Activated effector memory CD4-positive, alpha-beta T cell treated with Interleukin-2 at 50 U/mL for 16 hours (primary cell): Measurements from ENCODE around the gene C16orf74.
A peak's percentile ranks its signal among the peaks of the same experiment; 100 is the strongest.

Source experiments
- DNase-seq: peaks from one replicate; pipeline ENCODE4 v3.0.0-alpha.2; 2020

The C16orf74 gene

GRCh38 chr16:85689950-85690320, 61.0 kb downstream of the C16orf74 start:
- no peak for DNase-seq

DNA sequence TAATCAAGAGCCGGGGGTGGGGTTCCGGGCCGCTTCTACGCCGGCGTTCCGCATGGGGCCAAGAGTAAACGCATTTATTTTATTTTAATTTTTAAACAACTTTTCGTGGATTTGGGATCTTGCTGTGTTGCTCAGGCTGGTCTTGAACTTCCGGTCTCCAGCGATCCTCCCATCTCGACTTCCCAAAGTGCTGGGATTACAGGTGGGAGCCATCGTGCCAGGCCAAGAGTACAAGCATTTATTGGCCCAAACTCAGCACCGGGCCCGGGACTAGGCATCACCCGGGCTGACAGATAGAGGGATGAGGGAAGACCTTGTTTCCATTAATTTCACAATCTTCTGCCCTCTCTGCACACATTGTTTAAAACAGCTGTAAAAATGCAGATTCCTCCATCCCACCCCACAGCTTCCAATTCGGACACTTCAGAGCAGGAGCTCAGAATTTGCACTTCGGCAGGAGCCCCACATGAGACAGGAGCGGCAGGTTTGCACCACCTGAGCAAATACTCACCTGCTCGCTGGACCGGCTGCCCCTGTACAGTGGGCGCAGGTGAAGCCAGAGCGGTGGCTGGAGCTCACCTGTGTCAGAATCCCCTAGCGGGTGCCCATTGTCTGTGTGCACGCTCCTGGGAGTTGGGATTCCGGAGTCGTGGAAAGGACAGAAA, 61.5 kb downstream of the C16orf74 start:
- DNase-seq, result no peak

GRCh38 chr16:85688586-85689284, 62.2 kb downstream of the C16orf74 start, which contains the start of gene GINS2:
GINS2 (minus strand) TSS chr16:85688954; CDS start chr16:85688898, 56 bp downstream.
- peak; percentile 90 for DNase-seq

DNA sequence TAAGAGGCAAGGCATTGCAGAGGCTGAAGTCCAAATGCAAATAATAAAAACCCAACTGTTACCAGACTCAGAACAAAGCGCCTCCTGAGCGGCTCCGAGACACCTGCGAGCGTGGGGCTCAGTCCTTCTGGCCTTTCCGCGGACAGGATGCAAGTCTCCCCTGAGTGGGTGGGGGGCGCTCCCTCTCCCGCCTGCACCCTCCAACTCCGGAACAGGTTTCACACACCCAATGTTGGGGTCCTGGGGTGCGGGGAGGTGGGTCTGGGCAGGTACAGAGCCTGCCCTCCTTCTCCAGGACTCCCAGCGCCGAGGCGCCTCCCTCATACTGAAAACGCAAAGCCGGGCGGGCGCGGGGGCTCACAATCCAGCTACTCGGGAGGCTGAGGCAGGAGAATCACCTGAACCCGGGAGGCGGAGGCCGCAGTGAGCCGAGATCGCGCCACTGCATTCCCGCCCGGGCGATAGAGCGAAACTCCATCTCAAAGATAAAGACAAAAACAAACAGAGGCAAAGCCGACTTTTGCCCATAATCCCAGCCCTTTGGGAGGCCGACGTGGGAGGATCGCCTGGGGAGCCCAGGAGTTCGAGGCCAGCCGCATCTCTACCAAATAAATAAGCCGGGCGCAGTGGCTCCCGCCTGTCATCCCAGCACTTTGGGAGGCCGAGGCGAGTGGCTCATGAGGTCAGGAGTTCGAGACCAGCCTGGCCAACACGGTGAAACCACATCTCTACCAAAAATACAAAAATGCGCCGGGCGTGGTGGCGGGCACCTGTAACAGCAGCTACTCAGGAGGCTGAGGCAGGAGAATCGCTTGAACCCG, 63.0 kb downstream of the C16orf74 start:
- DNase-seq, result no peak

- no peak for DNase-seq
Measured at GRCh38 chr16:85686912-85687591, 63.8 kb downstream of the C16orf74 start.

DNA sequence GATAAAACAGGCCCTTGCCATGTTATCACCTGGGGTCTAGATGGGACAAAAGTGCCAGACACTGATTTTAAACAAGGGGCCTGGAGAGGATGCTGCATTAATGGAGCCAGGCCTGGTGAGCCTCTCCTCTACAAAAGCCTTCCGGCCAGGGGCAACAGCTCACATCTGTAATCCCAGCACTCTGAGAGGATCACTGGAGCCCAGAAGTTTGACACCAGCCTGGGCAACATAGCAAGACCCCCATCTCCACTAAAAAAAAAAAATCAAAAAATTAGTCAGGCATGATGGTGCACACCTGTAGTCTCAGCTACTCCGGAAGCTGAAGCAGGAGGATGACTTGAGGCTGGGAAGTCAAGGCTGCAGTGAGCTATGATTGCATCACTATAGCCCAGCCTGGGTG, 65.6 kb downstream of the C16orf74 start:
- no peak for DNase-seq

- DNase-seq, result no peak
Measured at GRCh38 chr16:85683363-85683762, 67.5 kb downstream of the C16orf74 start.

DNA sequence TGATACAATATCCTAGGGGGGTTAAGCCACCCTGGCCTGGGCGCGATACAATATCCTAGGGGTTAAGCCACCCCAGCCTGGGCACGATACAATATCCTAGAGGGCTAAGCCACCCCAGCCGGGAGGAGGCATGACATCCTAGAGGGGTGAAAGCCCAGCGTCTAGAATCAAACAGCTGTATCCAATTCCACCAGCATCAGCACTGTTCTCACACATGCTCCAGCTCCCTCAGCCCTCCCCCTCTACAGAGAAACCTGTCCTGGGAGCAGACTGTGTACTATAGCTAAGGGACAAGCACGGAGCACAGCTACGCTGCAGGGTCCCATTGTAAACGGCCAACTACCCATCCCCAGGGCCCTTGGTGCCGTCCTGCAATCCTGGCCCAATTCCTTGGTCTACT, 68.4 kb downstream of the C16orf74 start:
- DNase-seq, result no peak

GRCh38 chr16:85681255-85681654, 69.6 kb downstream of the C16orf74 start:
- DNase-seq, result no peak

DNA sequence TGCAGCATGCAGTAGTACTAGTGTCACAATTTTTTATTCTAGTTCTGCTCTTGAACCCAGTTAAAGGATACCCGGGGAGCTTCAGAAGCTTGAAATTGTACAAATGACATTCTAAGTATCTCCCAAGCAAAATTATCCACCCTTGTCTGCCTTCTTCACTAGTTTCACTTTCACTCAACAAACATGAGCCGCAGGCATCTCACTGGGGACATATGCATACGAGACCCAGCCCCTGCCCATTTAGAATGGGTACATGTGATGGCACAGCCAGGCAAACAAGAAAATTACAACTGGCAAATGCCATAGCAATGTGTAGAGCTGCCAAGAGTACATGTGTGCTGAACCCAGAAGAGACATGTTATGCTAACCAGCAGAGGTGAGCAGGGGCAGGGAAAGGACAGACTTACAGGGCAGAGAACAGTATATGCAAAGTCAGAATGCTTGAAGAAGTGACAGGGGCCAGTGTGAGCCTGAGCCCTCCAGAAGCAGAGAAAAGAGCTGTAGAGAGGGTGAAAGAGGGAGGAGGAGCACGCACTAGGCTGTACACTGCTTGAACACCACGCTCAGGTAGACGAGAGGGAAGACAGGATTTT, 70.4 kb downstream of the C16orf74 start:
- no peak for DNase-seq

GRCh38 chr16:85679870-85680269, 71.0 kb downstream of the C16orf74 start:
- DNase-seq, result no peak

- DNase-seq, result no peak
Measured at GRCh38 chr16:85678821-85679220, 72.1 kb downstream of the C16orf74 start.

DNA sequence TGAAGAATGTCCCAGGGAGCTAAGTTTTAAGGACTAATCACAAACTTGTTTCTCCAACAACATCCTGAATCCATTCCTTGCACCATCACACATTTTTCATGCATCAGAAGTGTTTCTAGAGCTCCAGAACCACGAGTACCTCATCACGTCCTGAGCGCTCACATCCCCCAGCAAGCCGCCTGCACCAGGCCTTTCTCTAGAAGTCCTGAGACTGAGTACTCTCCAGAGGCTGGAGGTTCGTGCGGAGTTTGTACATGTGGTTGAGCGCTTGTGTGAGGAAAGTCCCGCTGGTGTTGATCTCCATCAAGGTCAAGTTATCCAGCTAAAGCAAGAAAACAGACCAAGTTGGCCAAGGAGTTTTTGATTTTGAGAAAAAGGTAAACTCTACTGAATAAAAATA, 72.9 kb downstream of the C16orf74 start:
- DNase-seq, result no peak

GRCh38 chr16:85677383-85677967, 73.4 kb downstream of the C16orf74 start:
- no peak for DNase-seq

DNA sequence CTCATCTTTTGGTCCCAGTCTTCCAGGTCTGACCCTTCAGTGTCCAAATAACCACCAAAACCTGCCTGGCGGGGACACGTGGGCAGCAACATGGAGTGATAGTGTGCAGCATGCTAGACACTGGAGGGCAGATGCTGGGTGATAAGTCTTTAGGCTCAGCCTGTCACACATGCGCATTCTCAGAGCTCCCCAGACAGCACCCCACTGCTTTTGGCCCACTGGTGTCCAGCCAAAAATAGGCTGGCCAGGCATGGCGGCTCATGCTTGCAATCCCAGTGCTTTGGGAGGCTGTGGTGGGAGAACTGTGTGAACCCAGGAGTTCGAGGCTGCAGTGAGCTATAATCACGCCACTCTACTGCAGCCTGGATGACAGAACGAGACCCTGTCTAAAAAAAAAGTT, 74.4 kb downstream of the C16orf74 start:
- no peak for DNase-seq

GRCh38 chr16:85675251-85675874, 75.5 kb downstream of the C16orf74 start:
- no peak for DNase-seq

DNA sequence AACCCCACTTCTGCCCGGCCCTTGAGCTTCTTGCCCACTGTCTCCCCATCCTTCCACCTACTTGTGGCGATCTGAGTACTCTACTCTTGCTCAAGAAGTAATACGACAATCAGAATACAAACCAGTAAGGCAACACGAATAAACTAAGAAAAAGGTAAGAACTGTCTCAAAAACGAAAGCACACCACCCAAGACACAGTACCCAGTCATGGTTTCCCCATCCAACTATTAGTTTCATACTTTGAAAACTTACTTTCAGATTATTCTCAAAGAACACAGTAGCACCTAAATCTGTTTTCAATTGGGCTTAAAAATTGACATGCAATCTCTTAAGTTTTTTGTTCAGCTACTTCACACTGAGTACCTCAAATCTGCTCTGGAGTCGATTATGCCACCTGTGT, 76.1 kb downstream of the C16orf74 start:
- DNase-seq, result no peak

GRCh38 chr16:85674418-85674755, 76.5 kb downstream of the C16orf74 start:
- no peak for DNase-seq

DNA sequence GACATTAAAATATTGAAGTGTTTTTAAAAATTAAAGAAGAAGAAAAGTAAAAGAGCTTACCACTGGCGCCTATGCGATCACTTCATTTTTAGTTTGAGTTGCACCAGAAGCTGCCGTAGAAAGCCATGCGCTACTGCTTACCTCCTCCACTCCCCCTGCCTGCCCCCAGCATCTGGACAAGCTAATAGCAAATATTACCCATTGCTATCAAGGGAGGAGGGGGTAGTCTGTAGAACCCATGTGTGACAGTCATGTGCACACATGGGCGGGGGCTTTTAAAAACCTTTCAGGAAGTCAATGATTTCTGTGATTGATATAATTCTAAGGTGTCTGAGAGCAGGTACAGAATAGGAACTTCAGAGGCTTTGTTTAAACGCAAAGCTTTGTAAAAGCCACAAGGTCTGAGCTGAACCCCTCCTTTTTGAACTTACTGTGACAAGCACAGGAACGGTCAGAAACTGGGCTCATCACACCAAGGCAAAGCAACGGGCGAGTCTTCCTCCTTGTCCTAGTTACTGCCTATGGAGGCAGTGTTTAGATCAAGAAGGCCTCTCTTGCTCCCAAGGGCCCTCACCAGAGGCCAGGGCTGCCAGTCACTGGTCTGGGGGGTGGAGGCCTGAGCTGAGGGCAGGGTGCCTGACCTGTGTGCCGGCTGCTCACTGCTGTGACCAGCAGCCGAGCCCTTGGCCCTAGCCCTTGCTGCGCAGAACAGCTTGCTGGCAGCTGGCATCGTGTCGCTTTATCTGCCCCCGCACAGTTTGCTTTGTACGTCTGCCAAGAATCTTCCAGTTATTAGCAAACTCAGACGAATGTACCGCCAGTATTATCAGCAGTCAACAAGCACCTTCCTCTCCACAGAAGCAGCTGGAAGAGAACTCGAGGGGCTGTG, 77.1 kb downstream of the C16orf74 start:
- no peak for DNase-seq

GRCh38 chr16:85670840-85671239, 80.1 kb downstream of the C16orf74 start:
- DNase-seq, result no peak
